Suprapubic skin (tissue), 3 donors: ENCODE data around the gene PSMD11.

Source experiments
- CTCF ChIP-seq, 2 donors: fragments of 200-600 bp in 1 of 2; fragments of 450-650 bp in 1 of 2; sonication (generic) in 1 of 2; IDR thresholded peaks; one replicate each; pipeline ENCODE4 v1.5.1; 2016 to 2019; ENCODE audit warnings: antibody characterized with exemption in 2 of 2, mild to moderate bottlenecking in 1 of 2, moderate library complexity in 1 of 2
- POLR2A ChIP-seq, 2 donors: fragments of 450-650 bp; IDR thresholded peaks; one replicate each; pipeline ENCODE4 v1.6.1; 2017; ENCODE audit warnings: antibody characterized with exemption in 2 of 2, mild to moderate bottlenecking in 2 of 2, moderate library complexity in 2 of 2

GRCh38 chr17:32475258-32475657, 30.9 kb downstream of the PSMD11 start:
- TF ChIP-seq POLR2A (IDR thresholded peaks at IDR 0.05) (no peak), CTCF (IDR thresholded peaks at IDR 0.05) (no peak)
